Measurements from ENCODE around the gene TMEM91. TPM values are rescaled to one million over a fixed set of nuclear protein-coding genes. Genes with fewer than 3 reads are reported as not detected.
"Not testable (repeated sequence)": the region's sequence is repeated elsewhere in the genome, so short reads cannot be mapped to it uniquely, and the experiment has no call there.

Gene TMEM91
- polyA plus RNA-seq, 1 donor from 2014 or later = 24.4 TPM

- Histone ChIP-seq H3K27me3 (ENCODE audit: insufficient read depth, low read depth, low read length) (no peaks in the 10 kb centered on the region), H3K79me2 (replicated peaks; ENCODE audit: insufficient read depth, low read length) (no peaks in the 10 kb centered on the region), H3K9ac (ENCODE audit: low read length) (no peak overlapping the region), H3K36me3 (ENCODE audit: insufficient read depth, low read length) (no peaks in the 10 kb centered on the region), H3K9me2 (ENCODE audit: insufficient read depth, low read length) (no peaks in the 10 kb centered on the region), H3K4me3 (ENCODE audit: low read length) (no peak overlapping the region), H3K27ac (ENCODE audit: low read length) (no peak overlapping the region), H2AFZ (ENCODE audit: low read depth, low read length) (no peak overlapping the region), H4K20me1 (ENCODE audit: insufficient read depth) (no peaks in the 10 kb centered on the region), H3F3A (ENCODE audit: insufficient read depth, low read length, poor library complexity, severe bottlenecking) (no peaks in the 10 kb centered on the region), H3K4me2 (ENCODE audit: low read length) (no peak overlapping the region), H3K9me3 (ENCODE audit: low read length) (no peaks in the 10 kb centered on the region)
- TF ChIP-seq RAD21 (conservative IDR thresholded peaks at IDR 0.05) = no peak
- no peak for TF ChIP-seq TAF1 (IDR thresholded peaks at IDR 0.05; ENCODE audit: low read depth)
- no peak for TF ChIP-seq REST (IDR thresholded peaks at IDR 0.05; ENCODE audit: borderline replicate concordance)
Measured at GRCh38 chr19:41377977-41378709, 1.8 kb downstream of the TMEM91 start.

GRCh38 chr19:41381536-41381935 lies 5.2 kb downstream of the TMEM91 start:
- H3K36me3 ChIP-seq (ENCODE audit: insufficient read depth, low read length); H3K9me2 ChIP-seq (ENCODE audit: insufficient read depth, low read length); H3K9ac ChIP-seq (ENCODE audit: low read length); H3K27ac ChIP-seq (ENCODE audit: low read length); H3K4me3 ChIP-seq (ENCODE audit: low read length); H4K20me1 ChIP-seq (ENCODE audit: insufficient read depth); H3K9me3 ChIP-seq (ENCODE audit: low read length); H3K4me2 ChIP-seq (ENCODE audit: low read length); H3F3A ChIP-seq (ENCODE audit: insufficient read depth, low read length, poor library complexity, severe bottlenecking); H2AFZ ChIP-seq (ENCODE audit: low read depth, low read length); H3K27me3 ChIP-seq (ENCODE audit: insufficient read depth, low read depth, low read length); H3K79me2 ChIP-seq (replicated peaks; ENCODE audit: insufficient read depth, low read length): not testable (repeated sequence)

- TF ChIP-seq EZH2 (IDR thresholded peaks at IDR 0.05; ENCODE audit: borderline replicate concordance, insufficient read depth, low read length, poor library complexity, severe bottlenecking) = no peak
- no peak for TF ChIP-seq POLR2AphosphoS5 (IDR thresholded peaks at IDR 0.05)
- no peak for TF ChIP-seq EP300 (conservative IDR thresholded peaks at IDR 0.05; ENCODE audit: poor library complexity, severe bottlenecking)
- no peak for TF ChIP-seq CTCF (IDR thresholded peaks at IDR 0.05; ENCODE audit: poor library complexity, severe bottlenecking)
- no peak for TF ChIP-seq TAF1 (IDR thresholded peaks at IDR 0.05; ENCODE audit: low read depth)
- no peak for TF ChIP-seq REST (IDR thresholded peaks at IDR 0.05; ENCODE audit: borderline replicate concordance)
- TF ChIP-seq MXI1 (conservative IDR thresholded peaks at IDR 0.05; ENCODE audit: poor library complexity, severe bottlenecking) = no peak
- TF ChIP-seq RAD21 (conservative IDR thresholded peaks at IDR 0.05) = no peak
- TF ChIP-seq SMC3 (conservative IDR thresholded peaks at IDR 0.05; ENCODE audit: poor library complexity) = no peak
- Histone ChIP-seq H3K4me3 (ENCODE audit: low read length) (no peak overlapping the region), H3K27ac (ENCODE audit: low read length) (no peak overlapping the region), H3K4me2 (ENCODE audit: low read length) (no peak overlapping the region), H3K79me2 (replicated peaks; ENCODE audit: insufficient read depth, low read length) (no peaks in the 10 kb centered on the region), H4K20me1 (ENCODE audit: insufficient read depth) (no peaks in the 10 kb centered on the region), H2AFZ (ENCODE audit: low read depth, low read length) (no peak overlapping the region), H3F3A (ENCODE audit: insufficient read depth, low read length, poor library complexity, severe bottlenecking) (no peaks in the 10 kb centered on the region), H3K9me3 (ENCODE audit: low read length) (no peaks in the 10 kb centered on the region), H3K27me3 (ENCODE audit: insufficient read depth, low read depth, low read length) (no peaks in the 10 kb centered on the region), H3K9ac (ENCODE audit: low read length) (no peak overlapping the region), H3K36me3 (ENCODE audit: insufficient read depth, low read length) (no peaks in the 10 kb centered on the region), H3K9me2 (ENCODE audit: insufficient read depth, low read length) (no peaks in the 10 kb centered on the region)
Measured at GRCh38 chr19:41384351-41384750, 8.0 kb downstream of the TMEM91 start.

All from neural cell (in vitro differentiated cells).